H1 (cell line): ENCODE data around the gene CNTN5. TPM values are rescaled to one million over a fixed set of nuclear protein-coding genes. Genes with fewer than 3 reads are reported as not detected.

Experiments
- CBX5 ChIP-seq: fragments of 300-800, 300-1000 bp; sonication (generic); IDR thresholded peaks from 2 replicates; pipeline ENCODE4 v1.7.1; 2016; ENCODE audit warnings: antibody characterized with exemption, low read length, low read depth
- HDAC6 ChIP-seq: IDR thresholded peaks from one replicate; pipeline ENCODE4 v1.7.1; 2012; ENCODE audit warnings: low read depth, mild to moderate bottlenecking, inconsistent platforms, low read length, moderate library complexity
- POLR2AphosphoS5 ChIP-seq: IDR thresholded peaks from 2 replicates; pipeline ENCODE4 v1.6.1; 2011; ENCODE audit warnings: low read depth, low read length
- RXRA ChIP-seq: IDR thresholded peaks from 2 replicates; pipeline ENCODE4 v1.6.1; 2011; ENCODE audit warnings: low read depth, mild to moderate bottlenecking, low read length, moderate library complexity; ENCODE audit not compliant: insufficient read depth
- polyA plus RNA-seq, 7 experiments: library from polyadenylated mRNA; depleted of rRNA in 3 of 7; stranded (reverse) in 5 of 7; unstranded in 2 of 7; fragments of >200 nt in 5 of 7; fragments of 200-250 nt in 2 of 7; gene quantifications; 1 replicate in 5 of 7; 2 replicates in 1 of 7; 4 replicates in 1 of 7; pipeline versions ENCODE4 v1.2.1 to v1.2.3, GENCODE V29; 2011 to 2013; ENCODE audit warnings: missing spikeins in 2 of 7, mixed read lengths in 2 of 7
- total RNA-seq: library from RNA; stranded (reverse); fragmentation: NEBNext Ultra II Directional; extraction: Animal tissue kit (Norgen Biotek cat#: 25700); gene quantifications from 2 replicates; pipeline ENCODE4 v1.2.1, GENCODE V29; 2021

Gene CNTN5
- total and polyA plus RNA-seq, 2 of the 8 experiments (the other 6 are each of a cell fraction or from before 2014, with no cell fraction given) = not detected

DNA sequence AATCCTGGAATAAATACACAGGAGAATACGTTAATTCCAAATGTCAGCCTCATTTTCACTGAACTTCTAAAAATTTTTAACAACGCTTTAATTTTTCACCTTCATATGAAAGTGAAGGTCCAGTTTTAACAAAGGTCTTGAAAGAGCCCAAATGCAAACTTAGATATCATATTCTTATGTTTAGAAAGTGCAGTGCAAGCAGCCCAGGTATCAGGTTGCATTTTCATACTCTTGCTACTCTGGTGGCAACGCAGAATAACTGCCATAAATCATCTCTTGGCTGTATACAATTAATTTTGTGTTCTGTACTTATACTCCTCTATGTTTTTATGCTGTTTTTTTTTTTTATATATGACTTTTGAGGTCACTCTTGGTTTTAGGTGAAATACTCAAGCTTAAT lies 1169.6 kb downstream of the CNTN5 start (continued):
- TF ChIP-seq POLR2AphosphoS5 (no peak), RXRA (no peak), CBX5 (no peak), HDAC6 (no peak)
